ENCODE measurements around the gene ETFB. TPM values are rescaled to one million over a fixed set of nuclear protein-coding genes. Genes with fewer than 3 reads are reported as not detected.

ETFB gene
- total and polyA plus RNA-seq, 10 of the 15 experiments (the other 5 are each of a cell fraction or from before 2014, with no cell fraction given), result 15.1 to 166 (median 87.8) TPM

- TF ChIP-seq, protein P1, sequence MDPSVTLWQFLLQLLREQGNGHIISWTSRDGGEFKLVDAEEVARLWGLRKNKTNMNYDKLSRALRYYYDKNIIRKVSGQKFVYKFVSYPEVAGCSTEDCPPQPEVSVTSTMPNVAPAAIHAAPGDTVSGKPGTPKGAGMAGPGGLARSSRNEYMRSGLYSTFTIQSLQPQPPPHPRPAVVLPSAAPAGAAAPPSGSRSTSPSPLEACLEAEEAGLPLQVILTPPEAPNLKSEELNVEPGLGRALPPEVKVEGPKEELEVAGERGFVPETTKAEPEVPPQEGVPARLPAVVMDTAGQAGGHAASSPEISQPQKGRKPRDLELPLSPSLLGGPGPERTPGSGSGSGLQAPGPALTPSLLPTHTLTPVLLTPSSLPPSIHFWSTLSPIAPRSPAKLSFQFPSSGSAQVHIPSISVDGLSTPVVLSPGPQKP (IDR thresholded peaks at IDR 0.05; ENCODE audit: low read depth, low read length), result peak; percentile 66
- peak; percentile 59; the same call in 1 of the 2 replicates for TF ChIP-seq IKZF1 (conservative IDR thresholded peaks at IDR 0.05)
- peak; percentile 60; the same call in 1 of the 2 replicates for TF ChIP-seq SPI1 (IDR thresholded peaks at IDR 0.05; ENCODE audit: borderline replicate concordance, insufficient read depth, low read depth, low read length)
- no peak for TF ChIP-seq ASH2L (IDR thresholded peaks at IDR 0.05; ENCODE audit: borderline replicate concordance, low read depth)
- no peak for TF ChIP-seq ZBTB4 (CRISPR knock-in tag; IDR thresholded peaks at IDR 0.05)
- peak; percentile 92 for TF ChIP-seq BMI1 (IDR thresholded peaks at IDR 0.05; ENCODE audit: borderline replicate concordance)
- no peak for TF ChIP-seq STAT3 (IDR thresholded peaks at IDR 0.05; ENCODE audit: low read depth, low read length)
- no peak for TF ChIP-seq ZNF622 (IDR thresholded peaks at IDR 0.05)
- peak; percentile 51; the same call in 1 of the 2 replicates for TF ChIP-seq NFIC (IDR thresholded peaks at IDR 0.05; ENCODE audit: low read depth, low read length)
- no peak for TF ChIP-seq NBN (IDR thresholded peaks at IDR 0.05)
- peak; percentile 64; the same call in 1 of the 2 replicates for TF ChIP-seq ATF2 (IDR thresholded peaks at IDR 0.05; ENCODE audit: low read length)
- no peak for TF ChIP-seq TCF3 (IDR thresholded peaks at IDR 0.05; ENCODE audit: borderline replicate concordance, insufficient read depth, low read depth, low read length)
- peak; percentile 68 for TF ChIP-seq MEF2B (IDR thresholded peaks at IDR 0.05; ENCODE audit: partially characterized antibody, poor library complexity, severe bottlenecking)
- TF ChIP-seq TARDBP (IDR thresholded peaks at IDR 0.05; ENCODE audit: borderline replicate concordance), result no peak
- peak; percentile 93 for TF ChIP-seq PBX3 (IDR thresholded peaks at IDR 0.05; ENCODE audit: insufficient replicate concordance, low read depth, low read length)
- TF ChIP-seq CHD2 (IDR thresholded peaks at IDR 0.05; ENCODE audit: borderline replicate concordance, low read depth, low read length), result peak; percentile 95
- TF ChIP-seq LARP7 (IDR thresholded peaks at IDR 0.05), result no peak
- no peak for TF ChIP-seq MYC (IDR thresholded peaks at IDR 0.05; ENCODE audit: insufficient read depth, insufficient read length, insufficient replicate concordance, low read length, severe bottlenecking)
- 0 out of 2 replicates have a peak, but pooled peaks have one; percentile 49 for TF ChIP-seq SMAD5 (IDR thresholded peaks at IDR 0.05; ENCODE audit: low read depth)
- no peak for TF ChIP-seq RCOR1 (conservative IDR thresholded peaks at IDR 0.05; ENCODE audit: low read depth, low read length)
These were observed 28.1 kb upstream of the ETFB start (continued) for GRCh38 chr19:51394050-51394836.
